ENCODE data around the gene PSMG3. TPM values are rescaled to one million over a fixed set of nuclear protein-coding genes. Genes with fewer than 3 reads are reported as not detected.

Gene PSMG3
- total RNA-seq, 4 donors from 2014 or later, result 26.8 to 33.2 (median 29.3) TPM

GRCh38 chr7:1601956-1602355 is 32.1 kb upstream of the PSMG3 start:
- DNase-seq (ENCODE audit: extremely low spot score), result no peak
- no peaks in the 10 kb centered on the region for H3K9me3 ChIP-seq
- H3K36me3 ChIP-seq, result no peaks in the 10 kb centered on the region
- H3K4me3 ChIP-seq, result no peak overlapping the region
- intact Hi-C loops (cut with DNase I), result no loop called here
- H3K27me3 ChIP-seq, result peaks cover 0 to 91% (median 2%) of the 10 kb centered on the region in 4 donors
- H3K4me1 ChIP-seq, result no peaks in the 10 kb centered on the region
- no peak overlapping the region for H3K27ac ChIP-seq (replicated peaks in 1 of 4)
- 83% methylated on average over 24 of the region's 24 CpGs for WGBS
- no peak for TF ChIP-seq CTCF (IDR thresholded peaks at IDR 0.05)
- no peak for TF ChIP-seq EP300 (IDR thresholded peaks at IDR 0.05)
- no peak for TF ChIP-seq POLR2AphosphoS5 (IDR thresholded peaks at IDR 0.05)

- H3K27me3 ChIP-seq, result peaks cover 0 to 91% (median 0%) of the 10 kb centered on the region in 4 donors
- H3K9me3 ChIP-seq, result no peaks in the 10 kb centered on the region
- DNase-seq (ENCODE audit: extremely low spot score), result no peak
- WGBS, result 87% methylated on average over 29 of the region's 29 CpGs
- no peak overlapping the region for H3K4me3 ChIP-seq
- TF ChIP-seq CTCF (IDR thresholded peaks at IDR 0.05) (no peak), POLR2AphosphoS5 (IDR thresholded peaks at IDR 0.05) (no peak), POLR2A (IDR thresholded peaks at IDR 0.05; ENCODE audit: low read depth) (no peak), EP300 (IDR thresholded peaks at IDR 0.05) (no peak)
- no peaks in the 10 kb centered on the region for H3K36me3 ChIP-seq
- H3K27ac ChIP-seq (replicated peaks in 1 of 4), result no peak overlapping the region
- H3K4me1 ChIP-seq, result no peaks in the 10 kb centered on the region
- intact Hi-C loops (cut with DNase I), result no loop called here
Measured at GRCh38 chr7:1599640-1600395, 30.0 kb upstream of the PSMG3 start.

- Histone ChIP-seq H3K4me1 (no peaks in the 10 kb centered on the region), H3K27ac (replicated peaks in 1 of 4) (no peak overlapping the region), H3K27me3 (peaks cover 0 to 86% (median 0%) of the 10 kb centered on the region in 4 donors), H3K4me3 (no peak overlapping the region), H3K9me3 (no peaks in the 10 kb centered on the region), H3K36me3 (no peaks in the 10 kb centered on the region)
- TF ChIP-seq POLR2AphosphoS5 (IDR thresholded peaks at IDR 0.05) (no peak), POLR2A (IDR thresholded peaks at IDR 0.05; ENCODE audit: low read depth) (no peak), EP300 (IDR thresholded peaks at IDR 0.05) (no peak), CTCF (IDR thresholded peaks at IDR 0.05) (no peak)
- 93% methylated on average over 11 of the region's 12 CpGs for WGBS
- DNase-seq (ENCODE audit: extremely low spot score), result no peak
- intact Hi-C loops (cut with DNase I), result no loop called here
Measured at GRCh38 chr7:1598961-1599639, 29.3 kb upstream of the PSMG3 start.

GRCh38 chr7:1598286-1598685 is 28.5 kb upstream of the PSMG3 start:
- no peaks in the 10 kb centered on the region for H3K4me1 ChIP-seq
- H3K36me3 ChIP-seq, result no peaks in the 10 kb centered on the region
- intact Hi-C loops (cut with DNase I), result no loop called here
- H3K9me3 ChIP-seq, result no peaks in the 10 kb centered on the region
- H3K4me3 ChIP-seq, result no peak overlapping the region
- 93% methylated on average over 5 of the region's 7 CpGs for WGBS
- H3K27ac ChIP-seq (replicated peaks in 1 of 4), result no peak overlapping the region
- peaks cover 0 to 86% (median 2%) of the 10 kb centered on the region in 4 donors for H3K27me3 ChIP-seq
- TF ChIP-seq POLR2AphosphoS5 (IDR thresholded peaks at IDR 0.05) (no peak), CTCF (IDR thresholded peaks at IDR 0.05) (no peak), POLR2A (IDR thresholded peaks at IDR 0.05; ENCODE audit: low read depth) (no peak), EP300 (IDR thresholded peaks at IDR 0.05) (no peak)
- DNase-seq (ENCODE audit: extremely low spot score), result no peak

Data from esophagus muscularis mucosa (tissue), 4 donors.